Liver (tissue), 9 donors: ENCODE results near the gene UBE3D. TPM values are rescaled to one million over a fixed set of nuclear protein-coding genes. Genes with fewer than 3 reads are reported as not detected.
A peak's percentile ranks its signal among the peaks of the same experiment; 100 is the strongest.

Source experiments
- DNase-seq: peaks from one replicate; pipeline ENCODE4 v3.0.0-alpha.2; 2017; ENCODE audit warnings: low spot score
- H3K27ac ChIP-seq, 2 donors: one replicate each; pipeline ENCODE4 v1.7.0; 2013; ENCODE audit warnings: inconsistent platforms in 2 of 2, low read length in 2 of 2, control low read depth in 1 of 2, low read depth in 1 of 2, mild to moderate bottlenecking in 1 of 2
- H3K27me3 ChIP-seq, 4 donors: one replicate each; pipeline versions ENCODE4 v1.6.1 to v1.7.0; 2013; ENCODE audit warnings: low read length in 3 of 4, inconsistent platforms in 1 of 4, mild to moderate bottlenecking in 1 of 4, moderate library complexity in 1 of 4; ENCODE audit not compliant: control insufficient read depth in 4 of 4, insufficient read depth in 4 of 4
- H3K36me3 ChIP-seq, 4 donors: one replicate each; pipeline versions ENCODE4 v1.6.1 to v1.7.0; 2013; ENCODE audit warnings: low read length in 3 of 4, mild to moderate bottlenecking in 3 of 4, low read depth in 1 of 4, moderate library complexity in 1 of 4; ENCODE audit not compliant: control insufficient read depth in 4 of 4, insufficient read depth in 3 of 4
- H3K4me1 ChIP-seq, 4 donors: one replicate each; pipeline versions ENCODE4 v1.6.1 to v1.7.0; 2013; ENCODE audit warnings: low read length in 3 of 4, mild to moderate bottlenecking in 3 of 4, moderate library complexity in 1 of 4; ENCODE audit not compliant: control insufficient read depth in 4 of 4, insufficient read depth in 4 of 4
- H3K4me3 ChIP-seq, 3 donors: one replicate each; pipeline versions ENCODE4 v1.6.1 to v1.7.0; 2013; ENCODE audit warnings: low read length in 3 of 3, control low read depth in 1 of 3, low read depth in 1 of 3, mild to moderate bottlenecking in 1 of 3
- H3K9ac ChIP-seq, 2 donors: one replicate each; pipeline ENCODE4 v1.7.0; 2013; ENCODE audit warnings: low read length in 2 of 2, mild to moderate bottlenecking in 2 of 2, moderate library complexity in 2 of 2, control low read depth in 1 of 2, low read depth in 1 of 2
- H3K9me3 ChIP-seq, 4 donors: one replicate each; pipeline versions ENCODE4 v1.6.1 to v1.7.0; 2013; ENCODE audit warnings: low read length in 3 of 4; ENCODE audit not compliant: control insufficient read depth in 4 of 4
- ATF3 ChIP-seq: IDR thresholded peaks from 2 replicates; pipeline ENCODE4 v1.6.1; 2016; ENCODE audit warnings: antibody characterized with exemption
- CTCF ChIP-seq: fragments of 150-350 bp; IDR thresholded peaks from 2 replicates; pipeline ENCODE4 v1.5.1; 2017; ENCODE audit warnings: improper control_type of control experiment, low read depth, low read length; ENCODE audit not compliant: missing input control
- EGR1 ChIP-seq, 2 donors: IDR thresholded peaks; 2 replicates each; pipeline ENCODE4 v1.6.1; 2016 to 2018; ENCODE audit warnings: antibody characterized with exemption in 2 of 2, low read depth in 2 of 2
- FOXA1 ChIP-seq: IDR thresholded peaks from 2 replicates; pipeline ENCODE4 v1.6.1; 2016; ENCODE audit warnings: antibody characterized with exemption
- FOXA2 ChIP-seq: IDR thresholded peaks from 2 replicates; pipeline ENCODE4 v1.6.1; 2016; ENCODE audit warnings: antibody characterized with exemption
- GABPA ChIP-seq, 2 donors: IDR thresholded peaks in 1 of 2; conservative IDR thresholded peaks in 1 of 2; 2 replicates each; pipeline ENCODE4 v1.6.1; 2016; ENCODE audit warnings: antibody characterized with exemption in 2 of 2, mild to moderate bottlenecking in 1 of 2, moderate library complexity in 1 of 2
- HNF4A ChIP-seq, 2 donors: conservative IDR thresholded peaks; 2 replicates each; pipeline ENCODE4 v1.6.1; 2016; ENCODE audit warnings: antibody characterized with exemption in 2 of 2, mild to moderate bottlenecking in 2 of 2
- HNF4G ChIP-seq: IDR thresholded peaks from 2 replicates; pipeline ENCODE4 v1.6.1; 2016; ENCODE audit warnings: antibody characterized with exemption
- MAX ChIP-seq: IDR thresholded peaks from 2 replicates; pipeline ENCODE4 v1.6.1; 2016; ENCODE audit warnings: antibody characterized with exemption
- NR2F2 ChIP-seq: IDR thresholded peaks from 2 replicates; pipeline ENCODE4 v1.6.1; 2016; ENCODE audit warnings: antibody characterized with exemption
- RAD21 ChIP-seq, 2 donors: IDR thresholded peaks; 2 replicates each; pipeline ENCODE4 v1.6.1; 2016; ENCODE audit warnings: antibody characterized with exemption in 2 of 2, mild to moderate bottlenecking in 2 of 2
- REST ChIP-seq: IDR thresholded peaks from 2 replicates; pipeline ENCODE4 v1.6.1; 2016; ENCODE audit warnings: antibody characterized with exemption, mild to moderate bottlenecking
- RXRA ChIP-seq, 2 donors: IDR thresholded peaks; 2 replicates each; pipeline ENCODE4 v1.6.1; 2017 to 2018; ENCODE audit warnings: antibody characterized with exemption in 2 of 2, mild to moderate bottlenecking in 1 of 2
- SP1 ChIP-seq: IDR thresholded peaks from 2 replicates; pipeline ENCODE4 v1.6.1; 2018; ENCODE audit warnings: antibody characterized with exemption, mild to moderate bottlenecking
- TAF1 ChIP-seq: conservative IDR thresholded peaks from 2 replicates; pipeline ENCODE4 v1.6.1; 2016; ENCODE audit warnings: antibody characterized with exemption, mild to moderate bottlenecking
- YY1 ChIP-seq: IDR thresholded peaks from 2 replicates; pipeline ENCODE4 v1.6.1; 2016; ENCODE audit warnings: antibody characterized with exemption, mild to moderate bottlenecking
- ZBTB33 ChIP-seq: IDR thresholded peaks from 2 replicates; pipeline ENCODE4 v1.6.1; 2016; ENCODE audit warnings: antibody characterized with exemption
- WGBS: extraction: QIAGEN DNeasy Blood & Tissue Kit; methylation state at CpG from one replicate; pipeline ENCODE4 v1.1.7; 2013; 5-methylcytosine and 5-hydroxymethylcytosine counted together
- polyA plus RNA-seq, 2 donors: library from polyadenylated mRNA; stranded (reverse) in 1 of 2; unstranded in 1 of 2; fragments of 200-250 nt in 1 of 2; fragments of >200 nt in 1 of 2; fragmentation: Nextera tagmentation in 1 of 2; extraction: Ambion mirVana in 1 of 2; gene quantifications; one replicate each; pipeline versions ENCODE4 v1.2.1 to v1.2.3, GENCODE V29; 2013 to 2015
- total RNA-seq, 2 donors: library from RNA; depleted of rRNA; stranded (reverse); fragments of >200 nt; gene quantifications; one replicate each; pipeline ENCODE4 v1.2.3, GENCODE V29; 2014
- donor health status: healthy.
- donor health status: healthy.
- donor health status: healthy.
- donor health status: healthy.
- donor health status: healthy.

The UBE3D gene
- total and polyA plus RNA-seq, 4 donors = 0.78 to 6.4 (median 1.9) TPM

GRCh38 chr6:82874867-82875266 is 190.8 kb downstream of the UBE3D start:
- Histone ChIP-seq H3K4me3 (no peak overlapping the region), H3K9me3 (no peaks in the 10 kb centered on the region), H3K27me3 (no peaks in the 10 kb centered on the region), H3K27ac (no peak overlapping the region), H3K9ac (no peak overlapping the region), H3K36me3 (no peaks in the 10 kb centered on the region), H3K4me1 (no peaks in the 10 kb centered on the region)
- no peak for DNase-seq
- 83% methylated on average over 3 of the region's 3 CpGs for WGBS
- TF ChIP-seq ATF3 (no peak), RXRA (IDR thresholded peaks at IDR 0.05) (no peak), YY1 (no peak), MAX (no peak), GABPA (IDR thresholded peaks at IDR 0.05 in 1 of 2, conservative IDR thresholded peaks at IDR 0.05 in 1 of 2) (no peak), FOXA1 (no peak), CTCF (no peak), TAF1 (no peak), ZBTB33 (no peak), REST (no peak), HNF4G (no peak), RAD21 (IDR thresholded peaks at IDR 0.05) (no peak), NR2F2 (no peak), SP1 (no peak), HNF4A (conservative IDR thresholded peaks at IDR 0.05) (no peak), FOXA2 (no peak), EGR1 (IDR thresholded peaks at IDR 0.05; ENCODE audit: low read depth in 2 of 2) (no peak)

- no peaks in the 10 kb centered on the region for H3K4me1 ChIP-seq
- no peak overlapping the region for H3K9ac ChIP-seq
- H3K4me3 ChIP-seq = no peak overlapping the region
- WGBS = 40% methylated on average over 1 of the region's 1 CpG
- TF ChIP-seq HNF4A (conservative IDR thresholded peaks at IDR 0.05) = peak in 1 of 2 donors; percentile 38
- TF ChIP-seq FOXA1 = no peak
- no peaks in the 10 kb centered on the region for H3K27me3 ChIP-seq
- H3K9me3 ChIP-seq = no peaks in the 10 kb centered on the region
- no peak overlapping the region for H3K27ac ChIP-seq
- no peak for DNase-seq
- no peaks in the 10 kb centered on the region for H3K36me3 ChIP-seq
Measured at GRCh38 chr6:82872185-82872584, 193.5 kb downstream of the UBE3D start.
